NOMO-1 (cell line): ENCODE data around the gene SYT2.

Experiments used
- DNase-seq, 2 experiments: peaks; one replicate each; lab custom pipeline; 2025; ENCODE audit not compliant: unreplicated experiment in 2 of 2; lab: John Stamatoyannopoulos, UW

SYT2 gene

GRCh38 chr1:202706851-202707250, 3.4 kb downstream of the SYT2 start:
- no peak for DNase-seq

- DNase-seq: no peak
Measured at GRCh38 chr1:202704601-202705000, 5.7 kb downstream of the SYT2 start.

- no peak for DNase-seq
Measured at GRCh38 chr1:202703191-202703590, 7.1 kb downstream of the SYT2 start.

GRCh38 chr1:202702088-202702487, 8.2 kb downstream of the SYT2 start:
- no peak for DNase-seq

GRCh38 chr1:202701200-202701599, 9.1 kb downstream of the SYT2 start:
- peak in 1 of 2 experiments; percentile 36 for DNase-seq

- no peak for DNase-seq
Measured at GRCh38 chr1:202700061-202700460, 10.2 kb downstream of the SYT2 start.

- no peak for DNase-seq
Measured at GRCh38 chr1:202698276-202698675, 12.0 kb downstream of the SYT2 start.

- no peak for DNase-seq
Measured at GRCh38 chr1:202697038-202697437, 13.2 kb downstream of the SYT2 start.

- DNase-seq: no peak
Measured at GRCh38 chr1:202694314-202694713, 15.9 kb downstream of the SYT2 start.

GRCh38 chr1:202692959-202693555, 17.2 kb downstream of the SYT2 start:
- DNase-seq: peak; percentile 22 to 44

- no peak for DNase-seq
Measured at GRCh38 chr1:202691816-202692215, 18.4 kb downstream of the SYT2 start.

- DNase-seq: no peak
Measured at GRCh38 chr1:202689493-202690342, 20.5 kb downstream of the SYT2 start.

GRCh38 chr1:202689082-202689481, 21.2 kb downstream of the SYT2 start:
- no peak for DNase-seq

- no peak for DNase-seq
Measured at GRCh38 chr1:202688401-202688800, 21.9 kb downstream of the SYT2 start.

- no peak for DNase-seq
Measured at GRCh38 chr1:202687798-202688197, 22.5 kb downstream of the SYT2 start.

- DNase-seq: no peak
Measured at GRCh38 chr1:202687370-202687769, 22.9 kb downstream of the SYT2 start.

GRCh38 chr1:202685641-202686040, 24.6 kb downstream of the SYT2 start:
- DNase-seq: no peak

- no peak for DNase-seq
Measured at GRCh38 chr1:202684716-202685115, 25.5 kb downstream of the SYT2 start.

GRCh38 chr1:202683029-202683428, 27.2 kb downstream of the SYT2 start:
- DNase-seq: no peak

- no peak for DNase-seq
Measured at GRCh38 chr1:202682477-202682876, 27.8 kb downstream of the SYT2 start.

- no peak for DNase-seq
Measured at GRCh38 chr1:202681736-202682420, 28.4 kb downstream of the SYT2 start.
